Ishikawa (cell line): ENCODE results near the gene VPS39.

Source experiments
- CEBPB ChIP-seq: IDR thresholded peaks from 2 replicates; pipeline ENCODE4 v1.6.1; 2012
- FOXM1 ChIP-seq: IDR thresholded peaks from 2 replicates; pipeline ENCODE4 v1.6.1; 2012; ENCODE audit warnings: low read depth, borderline replicate concordance
- TAF1 ChIP-seq: IDR thresholded peaks from 2 replicates; pipeline ENCODE4 v1.6.1; 2012; ENCODE audit warnings: low read depth, mild to moderate bottlenecking
- ZBTB7A ChIP-seq: IDR thresholded peaks from 2 replicates; pipeline ENCODE4 v1.6.1; 2012; ENCODE audit warnings: low read depth
- TF ChIP-seq, protein P1 (sequence below): IDR thresholded peaks from 2 replicates; pipeline ENCODE4 v1.6.1; 2012
- TF ChIP-seq, protein P2 (sequence below): IDR thresholded peaks from 2 replicates; pipeline ENCODE4 v1.6.1; 2012; ENCODE audit warnings: low read depth, mild to moderate bottlenecking
- TF ChIP-seq, protein P3 (sequence below): IDR thresholded peaks from 2 replicates; pipeline ENCODE4 v1.6.1; 2012

DNA sequence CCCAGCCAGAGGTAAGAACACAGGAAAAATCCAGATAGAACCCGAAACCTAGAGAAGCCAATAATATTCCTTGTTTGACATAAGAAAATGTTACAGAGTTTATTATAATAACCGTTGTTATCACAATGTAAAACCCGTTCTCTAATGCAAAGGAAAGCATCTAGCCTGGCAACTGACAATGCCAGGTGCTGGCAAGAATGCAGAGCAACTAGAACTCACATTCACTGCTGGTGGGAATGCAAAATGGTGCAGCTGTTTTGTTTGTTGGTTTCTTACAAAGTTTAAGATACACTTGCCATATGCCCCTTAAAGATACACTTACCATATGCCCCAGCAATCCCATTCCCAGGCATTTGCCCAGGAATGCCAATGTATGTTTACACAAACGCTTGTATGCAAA is 23.4 kb downstream of the VPS39 start:
- TF ChIP-seq CEBPB (no peak), ZBTB7A (no peak), TAF1 (no peak), FOXM1 (no peak)
- TF ChIP-seq, protein P1, sequence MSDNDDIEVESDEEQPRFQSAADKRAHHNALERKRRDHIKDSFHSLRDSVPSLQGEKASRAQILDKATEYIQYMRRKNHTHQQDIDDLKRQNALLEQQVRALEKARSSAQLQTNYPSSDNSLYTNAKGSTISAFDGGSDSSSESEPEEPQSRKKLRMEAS, result no peak
- TF ChIP-seq, protein P2, sequence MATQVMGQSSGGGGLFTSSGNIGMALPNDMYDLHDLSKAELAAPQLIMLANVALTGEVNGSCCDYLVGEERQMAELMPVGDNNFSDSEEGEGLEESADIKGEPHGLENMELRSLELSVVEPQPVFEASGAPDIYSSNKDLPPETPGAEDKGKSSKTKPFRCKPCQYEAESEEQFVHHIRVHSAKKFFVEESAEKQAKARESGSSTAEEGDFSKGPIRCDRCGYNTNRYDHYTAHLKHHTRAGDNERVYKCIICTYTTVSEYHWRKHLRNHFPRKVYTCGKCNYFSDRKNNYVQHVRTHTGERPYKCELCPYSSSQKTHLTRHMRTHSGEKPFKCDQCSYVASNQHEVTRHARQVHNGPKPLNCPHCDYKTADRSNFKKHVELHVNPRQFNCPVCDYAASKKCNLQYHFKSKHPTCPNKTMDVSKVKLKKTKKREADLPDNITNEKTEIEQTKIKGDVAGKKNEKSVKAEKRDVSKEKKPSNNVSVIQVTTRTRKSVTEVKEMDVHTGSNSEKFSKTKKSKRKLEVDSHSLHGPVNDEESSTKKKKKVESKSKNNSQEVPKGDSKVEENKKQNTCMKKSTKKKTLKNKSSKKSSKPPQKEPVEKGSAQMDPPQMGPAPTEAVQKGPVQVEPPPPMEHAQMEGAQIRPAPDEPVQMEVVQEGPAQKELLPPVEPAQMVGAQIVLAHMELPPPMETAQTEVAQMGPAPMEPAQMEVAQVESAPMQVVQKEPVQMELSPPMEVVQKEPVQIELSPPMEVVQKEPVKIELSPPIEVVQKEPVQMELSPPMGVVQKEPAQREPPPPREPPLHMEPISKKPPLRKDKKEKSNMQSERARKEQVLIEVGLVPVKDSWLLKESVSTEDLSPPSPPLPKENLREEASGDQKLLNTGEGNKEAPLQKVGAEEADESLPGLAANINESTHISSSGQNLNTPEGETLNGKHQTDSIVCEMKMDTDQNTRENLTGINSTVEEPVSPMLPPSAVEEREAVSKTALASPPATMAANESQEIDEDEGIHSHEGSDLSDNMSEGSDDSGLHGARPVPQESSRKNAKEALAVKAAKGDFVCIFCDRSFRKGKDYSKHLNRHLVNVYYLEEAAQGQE, result no peak
- TF ChIP-seq, protein P3, sequence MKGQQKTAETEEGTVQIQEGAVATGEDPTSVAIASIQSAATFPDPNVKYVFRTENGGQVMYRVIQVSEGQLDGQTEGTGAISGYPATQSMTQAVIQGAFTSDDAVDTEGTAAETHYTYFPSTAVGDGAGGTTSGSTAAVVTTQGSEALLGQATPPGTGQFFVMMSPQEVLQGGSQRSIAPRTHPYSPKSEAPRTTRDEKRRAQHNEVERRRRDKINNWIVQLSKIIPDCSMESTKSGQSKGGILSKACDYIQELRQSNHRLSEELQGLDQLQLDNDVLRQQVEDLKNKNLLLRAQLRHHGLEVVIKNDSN, result no peak
